GM20000 (cell line): ENCODE data around the gene SDHAF3.
"Not testable (repeated sequence)": the region's sequence is repeated elsewhere in the genome, so short reads cannot be mapped to it uniquely, and the experiment has no call there.

Experiments used
- DNase-seq: peaks from one replicate; pipeline ENCODE4 v3.0.0; 2012; ENCODE audit warnings: low spot score
- TF ChIP-seq, protein P1 (sequence below): IDR thresholded peaks from 2 replicates; pipeline ENCODE4 v1.5.1; 2012; ENCODE audit warnings: mild to moderate bottlenecking, control low read depth; ENCODE audit errors: extremely low read depth, missing control alignments

SDHAF3 gene

DNA sequence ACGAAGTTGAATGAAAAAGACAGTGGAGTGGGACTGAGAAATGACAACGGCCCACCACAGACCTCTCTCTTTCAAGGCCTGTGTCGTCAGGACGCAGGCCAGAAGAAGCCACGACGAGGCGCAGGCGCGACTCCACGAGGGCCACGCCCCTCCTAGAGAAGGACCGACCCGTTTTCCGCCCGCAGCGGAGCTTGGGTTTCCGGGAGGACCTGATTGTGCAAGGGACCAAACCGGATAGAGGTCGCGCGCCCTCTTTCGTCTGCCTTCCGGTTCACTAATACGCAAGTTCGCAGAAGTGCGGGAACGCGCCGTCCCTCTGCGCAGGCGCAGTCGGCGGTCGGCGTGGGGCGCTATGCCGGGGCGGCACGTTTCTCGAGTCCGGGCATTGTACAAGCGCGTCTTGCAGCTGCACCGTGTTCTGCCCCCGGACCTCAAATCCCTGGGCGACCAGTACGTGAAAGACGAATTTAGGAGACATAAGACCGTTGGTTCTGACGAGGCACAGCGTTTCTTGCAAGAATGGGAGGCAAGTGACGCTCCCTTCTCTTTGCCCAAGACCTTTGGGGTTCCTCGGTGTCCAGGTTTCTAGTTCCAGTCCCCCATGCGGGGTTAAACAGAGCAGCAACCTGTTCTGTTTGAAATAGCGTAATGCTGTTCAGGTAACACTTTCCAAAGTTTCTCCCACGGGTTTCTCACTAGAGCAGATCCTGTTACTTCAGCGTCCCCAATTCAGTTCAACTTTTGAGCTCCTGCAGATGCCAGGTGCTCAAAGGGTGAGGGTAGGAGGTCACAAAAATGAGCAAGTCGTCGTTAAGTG is at the start of gene SDHAF3:
Gene SDHAF3, plus strand, starts transcription at position 327 of the 817 bp plus-strand sequence. Its CDS starts 26 bp downstream, at position 353.
- peak; percentile 91 for DNase-seq
- TF ChIP-seq, protein P1, sequence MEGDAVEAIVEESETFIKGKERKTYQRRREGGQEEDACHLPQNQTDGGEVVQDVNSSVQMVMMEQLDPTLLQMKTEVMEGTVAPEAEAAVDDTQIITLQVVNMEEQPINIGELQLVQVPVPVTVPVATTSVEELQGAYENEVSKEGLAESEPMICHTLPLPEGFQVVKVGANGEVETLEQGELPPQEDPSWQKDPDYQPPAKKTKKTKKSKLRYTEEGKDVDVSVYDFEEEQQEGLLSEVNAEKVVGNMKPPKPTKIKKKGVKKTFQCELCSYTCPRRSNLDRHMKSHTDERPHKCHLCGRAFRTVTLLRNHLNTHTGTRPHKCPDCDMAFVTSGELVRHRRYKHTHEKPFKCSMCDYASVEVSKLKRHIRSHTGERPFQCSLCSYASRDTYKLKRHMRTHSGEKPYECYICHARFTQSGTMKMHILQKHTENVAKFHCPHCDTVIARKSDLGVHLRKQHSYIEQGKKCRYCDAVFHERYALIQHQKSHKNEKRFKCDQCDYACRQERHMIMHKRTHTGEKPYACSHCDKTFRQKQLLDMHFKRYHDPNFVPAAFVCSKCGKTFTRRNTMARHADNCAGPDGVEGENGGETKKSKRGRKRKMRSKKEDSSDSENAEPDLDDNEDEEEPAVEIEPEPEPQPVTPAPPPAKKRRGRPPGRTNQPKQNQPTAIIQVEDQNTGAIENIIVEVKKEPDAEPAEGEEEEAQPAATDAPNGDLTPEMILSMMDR = no peak

DNA sequence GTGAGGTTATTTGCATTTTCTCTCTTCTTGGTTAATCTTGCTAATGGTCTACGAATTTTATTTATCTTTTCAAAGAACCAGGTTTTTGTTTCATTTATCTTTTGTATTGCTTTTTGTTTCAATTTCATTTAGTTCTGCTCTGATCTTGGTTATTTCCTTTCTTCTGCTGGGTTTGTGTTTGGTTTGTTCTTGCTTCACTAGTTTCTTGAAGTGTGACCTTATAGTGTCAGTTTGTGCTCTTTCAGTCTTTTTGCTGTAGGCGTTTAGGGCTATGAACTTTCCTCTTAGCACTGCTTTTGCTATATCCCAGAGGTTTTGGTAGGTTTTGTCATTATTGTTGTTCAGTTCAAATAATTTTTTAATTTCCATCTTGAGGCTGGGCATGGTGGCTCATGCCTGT is 45.5 kb upstream of the SDHAF3 start:
- DNase-seq = not testable (repeated sequence)

DNA sequence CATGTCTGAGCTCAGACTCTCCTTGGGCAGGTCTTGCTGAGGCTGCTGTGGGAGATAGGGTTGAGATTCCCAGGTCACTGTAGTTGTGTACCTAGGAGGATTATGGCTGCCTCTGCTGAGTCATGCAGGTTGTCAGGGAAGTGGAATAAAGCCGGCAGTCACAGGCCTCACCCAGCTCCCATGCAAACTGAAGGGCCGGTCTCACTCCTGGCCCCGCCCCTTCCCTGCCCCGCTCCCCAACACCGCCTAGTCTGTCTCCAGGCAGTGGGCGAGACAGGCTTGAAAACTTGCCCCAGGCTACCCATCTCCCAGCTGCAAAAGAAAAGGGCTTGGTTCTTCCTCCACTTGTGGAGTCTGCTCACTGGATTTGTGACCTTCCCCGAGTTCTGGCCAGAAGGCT is 41.6 kb upstream of the SDHAF3 start:
- TF ChIP-seq, protein P1 = no peak

DNA sequence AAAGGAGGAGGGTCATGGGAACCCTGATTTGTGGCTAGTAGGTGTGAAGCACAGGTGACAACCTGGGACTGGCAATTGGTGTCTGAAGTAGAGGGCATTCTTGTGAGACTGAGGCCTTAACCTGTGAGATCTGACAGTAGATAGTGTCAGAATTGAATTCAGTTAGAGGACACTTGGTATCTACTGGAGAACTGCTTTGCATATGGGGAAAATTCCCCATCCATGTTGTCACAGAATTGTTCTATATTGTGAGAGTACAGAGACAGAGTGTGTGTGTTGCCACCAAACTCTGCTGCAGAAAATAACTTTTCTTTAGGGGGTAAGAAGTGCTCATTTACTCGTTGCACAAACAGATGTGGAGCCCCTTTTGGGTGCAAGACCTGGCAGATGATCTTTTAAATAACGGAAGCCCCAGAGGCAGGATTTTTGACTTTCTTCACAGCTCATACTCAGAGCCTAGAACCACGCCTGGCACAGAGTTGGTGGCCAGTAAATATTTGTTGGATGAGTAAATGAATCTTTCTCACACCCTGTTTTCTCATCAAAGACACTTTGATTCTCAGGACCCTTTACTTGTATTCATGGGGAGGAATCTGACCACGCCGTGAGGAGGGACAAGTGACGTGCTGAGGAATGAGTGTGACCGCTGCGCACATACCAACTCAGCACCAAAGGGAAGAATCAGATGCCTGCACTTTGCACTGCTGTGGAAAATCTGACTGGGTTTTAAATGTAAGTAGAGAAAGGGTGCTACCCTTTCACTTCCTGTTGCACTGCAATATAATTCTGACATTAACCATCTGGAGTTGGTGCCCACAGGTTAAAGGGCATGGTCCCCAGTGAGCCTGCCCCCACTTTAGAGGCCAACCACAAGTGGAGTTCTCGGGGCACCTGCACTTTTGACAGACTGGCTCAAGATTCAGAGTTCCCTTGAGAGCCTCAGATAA is 39.2 kb upstream of the SDHAF3 start:
- no peak for DNase-seq
- TF ChIP-seq, protein P1 = no peak

More for the DNA sequence above, 41.6 kb upstream of the SDHAF3 start:
- no peak for DNase-seq

DNA sequence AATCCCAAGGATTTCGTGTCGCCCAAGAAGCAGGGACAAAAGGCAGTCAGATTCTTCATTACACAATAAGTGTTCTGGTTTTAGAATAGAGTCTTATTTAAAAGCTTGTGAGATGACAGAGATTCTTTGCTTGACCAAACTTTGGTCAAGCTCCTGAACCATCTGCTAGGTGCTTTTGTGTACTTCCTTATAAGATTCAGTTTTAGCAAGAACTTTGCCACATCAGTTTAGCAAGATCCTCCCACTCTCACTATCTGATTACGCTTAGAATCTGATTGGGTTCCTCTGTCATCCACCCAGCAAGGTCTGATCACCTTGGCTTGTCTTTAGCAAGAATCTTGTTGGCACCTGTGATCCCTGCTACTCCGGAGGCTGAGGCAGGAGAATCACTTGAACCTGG is 38.2 kb upstream of the SDHAF3 start:
- no peak for DNase-seq

DNA sequence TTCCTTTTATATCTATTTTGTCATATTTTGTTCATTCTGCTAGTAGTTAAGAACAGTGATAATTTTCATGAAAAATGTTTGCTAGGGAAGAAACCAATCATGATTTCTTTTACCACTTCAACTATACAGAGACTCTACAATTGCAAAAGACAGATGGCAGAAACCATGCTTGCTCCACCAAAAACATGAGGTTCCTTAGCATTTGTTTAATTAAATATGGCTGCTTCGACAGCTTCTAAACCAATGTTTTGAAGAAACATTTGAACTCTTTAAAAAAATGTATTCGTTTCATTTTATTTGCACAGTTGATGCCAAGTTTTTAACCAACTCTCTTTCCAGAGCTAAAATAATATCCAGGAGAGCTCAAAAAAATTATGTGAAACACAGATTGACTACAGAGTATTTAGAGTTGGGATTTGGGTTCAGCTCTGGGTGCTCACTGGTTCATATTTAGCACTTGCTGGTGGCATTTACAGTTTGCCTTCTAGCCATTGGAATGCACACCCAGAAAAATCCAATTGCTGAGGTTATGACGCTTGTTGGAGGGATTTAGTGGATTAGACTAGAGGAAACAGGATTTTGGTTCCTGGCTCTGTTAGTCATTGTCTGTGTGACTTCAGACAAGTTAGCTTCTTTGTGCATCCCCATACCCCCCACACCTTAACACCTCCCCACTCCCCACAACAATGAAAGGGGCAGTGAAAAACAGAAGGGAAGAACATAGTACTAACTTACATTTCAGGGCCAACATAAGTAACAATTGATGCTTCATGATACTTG is 35.8 kb upstream of the SDHAF3 start:
- TF ChIP-seq, protein P1 = no peak
- DNase-seq = no peak

More for the DNA sequence above, 38.2 kb upstream of the SDHAF3 start:
- TF ChIP-seq, protein P1 = no peak

DNA sequence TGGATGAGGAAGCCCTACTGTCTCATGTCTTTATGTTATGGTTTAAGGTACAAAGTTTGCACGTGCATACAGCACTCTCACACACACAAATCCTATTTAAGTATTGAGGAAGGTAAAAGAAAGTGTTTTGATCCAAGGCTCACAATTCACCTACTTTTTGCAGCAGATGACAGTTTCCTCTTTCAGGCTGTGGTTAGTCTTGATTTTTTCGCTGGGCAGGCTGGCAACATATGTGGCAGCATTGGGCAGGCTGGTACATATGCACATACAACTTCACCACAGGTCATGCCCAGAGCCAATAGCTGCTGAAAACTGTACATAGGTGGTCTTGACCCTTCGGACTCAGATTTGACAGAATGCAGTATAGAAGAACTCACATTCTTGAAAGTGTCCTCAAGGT is 29.1 kb upstream of the SDHAF3 start:
- TF ChIP-seq, protein P1 = no peak
- no peak for DNase-seq
